H9 (cell line): ENCODE data around the gene GABARAPL2. TPM values are rescaled to one million over a fixed set of nuclear protein-coding genes. Genes with fewer than 3 reads are reported as not detected.

ENCODE experiments used
- DNase-seq: peaks from one replicate; pipeline ENCODE4 v3.0.0-alpha.2; 2017
- H2AFZ ChIP-seq: one replicate; pipeline ENCODE4 v1.6.1; 2013; ENCODE audit warnings: mild to moderate bottlenecking, low read length, control low read depth, moderate library complexity
- H2AK5ac ChIP-seq: 2 replicates; pipeline ENCODE4 v1.6.1; 2013; ENCODE audit warnings: low read length, control low read depth, mixed read lengths; ENCODE audit not compliant: insufficient read length
- H2BK120ac ChIP-seq: one replicate; pipeline ENCODE4 v1.6.1; 2013; ENCODE audit warnings: low read depth, mild to moderate bottlenecking, low read length, control low read depth, inconsistent platforms; ENCODE audit not compliant: poor library complexity, severe bottlenecking
- H2BK12ac ChIP-seq: 2 replicates; pipeline ENCODE4 v1.6.1; 2013; ENCODE audit warnings: low read length, control low read depth, mixed read lengths, low read depth; ENCODE audit not compliant: insufficient read length
- H2BK15ac ChIP-seq: 2 replicates; pipeline ENCODE4 v1.6.1; 2013; ENCODE audit warnings: low read depth, low read length, control low read depth
- H2BK20ac ChIP-seq: one replicate; pipeline ENCODE4 v1.6.1; 2013; ENCODE audit warnings: low read depth, mild to moderate bottlenecking, low read length, control low read depth, inconsistent platforms; ENCODE audit not compliant: poor library complexity, severe bottlenecking
- H2BK5ac ChIP-seq: 2 replicates; pipeline ENCODE4 v1.6.1; 2013; ENCODE audit warnings: low read length, control low read depth, mixed read lengths; ENCODE audit not compliant: insufficient read length
- H3K14ac ChIP-seq: 2 replicates; pipeline ENCODE4 v1.6.1; 2013; ENCODE audit warnings: low read length, control low read depth; ENCODE audit not compliant: insufficient read depth
- H3K18ac ChIP-seq: 2 replicates; pipeline ENCODE4 v1.6.1; 2013; ENCODE audit warnings: low read depth, mild to moderate bottlenecking, mixed read lengths, low read length, control low read depth; ENCODE audit not compliant: insufficient read length
- H3K23ac ChIP-seq: 2 replicates; pipeline ENCODE4 v1.6.1; 2013; ENCODE audit warnings: low read length, control low read depth, mixed read lengths, low read depth; ENCODE audit not compliant: insufficient read length
- H3K23me2 ChIP-seq: 2 replicates; pipeline ENCODE4 v1.6.1; 2013; ENCODE audit warnings: low read depth, mild to moderate bottlenecking, mixed read lengths, low read length, control low read depth; ENCODE audit not compliant: insufficient read length, poor library complexity, severe bottlenecking
- H3K27ac ChIP-seq: 2 replicates; pipeline ENCODE4 v1.5.1; 2013; ENCODE audit warnings: low read length, control low read depth, mixed read lengths, low read depth; ENCODE audit not compliant: insufficient read length
- H3K27me3 ChIP-seq: 2 replicates; pipeline ENCODE4 v1.6.1; 2013; ENCODE audit warnings: low read length, control low read depth, inconsistent platforms; ENCODE audit not compliant: insufficient read depth
- H3K4ac ChIP-seq: 2 replicates; pipeline ENCODE4 v1.6.1; 2013; ENCODE audit warnings: low read depth, mild to moderate bottlenecking, control low read depth, inconsistent platforms, low read length, moderate library complexity
- H3K4me1 ChIP-seq: 2 replicates; pipeline ENCODE4 v1.6.1; 2013; ENCODE audit warnings: low read length, control low read depth, inconsistent platforms; ENCODE audit not compliant: insufficient read depth
- H3K4me2 ChIP-seq: 2 replicates; pipeline ENCODE4 v1.6.1; 2013; ENCODE audit warnings: low read length, control low read depth, mixed read lengths; ENCODE audit not compliant: insufficient read length, insufficient read depth
- H3K56ac ChIP-seq: 2 replicates; pipeline ENCODE4 v1.6.1; 2013; ENCODE audit warnings: low read depth, mild to moderate bottlenecking, mixed read lengths, low read length, control low read depth; ENCODE audit not compliant: insufficient read length
- H3K79me1 ChIP-seq: 2 replicates; pipeline ENCODE4 v1.6.1; 2013; ENCODE audit warnings: low read depth, mild to moderate bottlenecking, moderate library complexity, low read length, control low read depth, inconsistent platforms; ENCODE audit not compliant: insufficient read depth, poor library complexity, severe bottlenecking
- H3K79me2 ChIP-seq: 2 replicates; pipeline ENCODE4 v1.6.1; 2013; ENCODE audit warnings: low read length, control low read depth, inconsistent platforms; ENCODE audit not compliant: insufficient read depth
- H3K9ac ChIP-seq: 2 replicates; pipeline ENCODE4 v1.6.1; 2013; ENCODE audit warnings: low read length, control low read depth, mixed read lengths; ENCODE audit not compliant: insufficient read length; ENCODE audit errors: extremely low read depth
- H3K9me3 ChIP-seq: one replicate; pipeline ENCODE4 v1.6.1; 2013; ENCODE audit warnings: low read depth, low read length, inconsistent platforms; ENCODE audit not compliant: control insufficient read depth
- H3T11ph ChIP-seq: one replicate; pipeline ENCODE4 v1.6.1; 2013; ENCODE audit warnings: mild to moderate bottlenecking, low read length, control low read depth, inconsistent platforms
- H4K20me1 ChIP-seq: one replicate; pipeline ENCODE4 v1.6.1; 2013; ENCODE audit not compliant: control insufficient read depth, insufficient read length, insufficient read depth
- H4K5ac ChIP-seq: 2 replicates; pipeline ENCODE4 v1.6.1; 2013; ENCODE audit warnings: low read depth, mild to moderate bottlenecking, mixed read lengths, low read length, control low read depth; ENCODE audit not compliant: insufficient read length
- H4K8ac ChIP-seq: replicated peaks from 2 replicates; pipeline ENCODE4 v1.6.1; 2013; ENCODE audit warnings: low read length, control low read depth, mixed read lengths, low read depth; ENCODE audit not compliant: insufficient read length
- H4K91ac ChIP-seq: 2 replicates; pipeline ENCODE4 v1.6.1; 2013; ENCODE audit warnings: low read depth, mild to moderate bottlenecking, moderate library complexity, mixed read lengths, low read length, control low read depth; ENCODE audit not compliant: insufficient read length
- H3K27ac Mint-ChIP-seq, 3 experiments: 2 replicates in 2 of 3; 3 replicates in 1 of 3; pipeline ENCODE4 v1.8.0; 2020 to 2021; ENCODE audit warnings: mixed read lengths in 3 of 3, mild to moderate bottlenecking in 1 of 3, moderate library complexity in 1 of 3
- H3K27me3 Mint-ChIP-seq: 2 replicates; pipeline ENCODE4 v1.8.0; 2021; ENCODE audit warnings: low read depth, mild to moderate bottlenecking, moderate library complexity, mixed read lengths
- H3K36me3 Mint-ChIP-seq, 3 experiments: 2 replicates in 2 of 3; 3 replicates in 1 of 3; pipeline ENCODE4 v1.8.0; 2020 to 2021; ENCODE audit warnings: low read depth in 3 of 3, mixed read lengths in 3 of 3; ENCODE audit not compliant: insufficient read depth in 1 of 3
- H3K4me1 Mint-ChIP-seq, 2 experiments: 2 replicates each; pipeline ENCODE4 v1.8.0; 2020; ENCODE audit warnings: mixed read lengths in 2 of 2
- H3K4me3 Mint-ChIP-seq, 2 experiments: 2 replicates in 1 of 2; 3 replicates in 1 of 2; pipeline ENCODE4 v1.8.0; 2020 to 2021; ENCODE audit warnings: mild to moderate bottlenecking in 2 of 2, mixed read lengths in 2 of 2, moderate library complexity in 1 of 2
- H3K9me3 Mint-ChIP-seq, 2 experiments: 2 replicates in 1 of 2; 3 replicates in 1 of 2; pipeline ENCODE4 v1.8.0; 2020; ENCODE audit warnings: mild to moderate bottlenecking in 2 of 2, mixed read lengths in 2 of 2, moderate library complexity in 1 of 2
- WGBS: extraction: QIAGEN DNeasy Blood & Tissue Kit; methylation state at CpG from one replicate; pipeline ENCODE4 v1.1.7; 2013; ENCODE audit warnings: missing lambda C conversion rate, low lambda C conversion rate, mixed read lengths; ENCODE audit not compliant: insufficient read length; ENCODE audit errors: extremely low coverage; 5-methylcytosine and 5-hydroxymethylcytosine counted together
- total RNA-seq: library from RNA; stranded (reverse); gene quantifications from 2 replicates; pipeline ENCODE4 v1.2.1, GENCODE V29; 2021
- TF ChIP-seq, protein P1 (sequence below): fragments of 200-600 bp; sonication (generic); conservative IDR thresholded peaks from 3 replicates; pipeline ENCODE4 v1.8.0; 2021; ENCODE audit warnings: antibody characterized with exemption, mild to moderate bottlenecking

GABARAPL2 gene
- total RNA-seq, 1 experiment from 2014 or later = 62.6 TPM

DNA sequence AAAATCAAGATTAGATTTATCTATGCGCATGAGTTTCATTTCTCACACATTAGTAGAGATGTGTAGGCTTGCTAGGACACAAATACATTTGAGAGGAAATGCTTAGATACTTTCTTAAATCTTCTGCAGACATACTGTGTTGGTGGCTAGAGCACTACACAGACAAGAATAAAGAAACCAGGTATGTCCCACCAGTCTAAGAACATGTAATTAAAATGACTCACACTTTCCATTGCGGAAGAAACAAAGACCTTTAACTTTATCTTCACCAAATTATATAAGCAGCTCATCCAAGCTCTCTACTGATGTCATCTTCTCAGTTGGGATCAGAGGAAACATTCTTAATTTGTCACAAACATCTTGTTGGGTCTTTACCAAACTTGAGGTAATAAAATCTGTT, 12.5 kb downstream of the GABARAPL2 start:
- Histone ChIP-seq H3K56ac (no peak overlapping the region), H2AK5ac (no peak overlapping the region), H3K9ac (no peak overlapping the region), H3K23me2 (no peaks in the 10 kb centered on the region), H4K5ac (no peak overlapping the region), H3K9me3 (no peaks in the 10 kb centered on the region), H3K79me1 (no peaks in the 10 kb centered on the region), H3K79me2 (no peaks in the 10 kb centered on the region), H2BK12ac (no peak overlapping the region), H3K27me3 (no peaks in the 10 kb centered on the region), H2BK120ac (no peak overlapping the region), H4K91ac (no peak overlapping the region), H3K4me1 (peaks cover 8% of the 10 kb centered on the region; the same call in 1 of the 2 replicates), H3T11ph (no peak overlapping the region), H3K18ac (no peak overlapping the region), H3K27ac (no peak overlapping the region), H3K4me2 (no peak overlapping the region), H2BK5ac (no peak overlapping the region), H3K14ac (no peak overlapping the region), H4K8ac (no peak overlapping the region), H2AFZ (no peak overlapping the region), H2BK20ac (no peak overlapping the region), H3K4ac (no peak overlapping the region), H3K23ac (no peak overlapping the region), H4K20me1 (no peaks in the 10 kb centered on the region), H2BK15ac (no peak overlapping the region)
- Mint-ChIP-seq H3K4me1 (peaks cover 14 to 15% of the 10 kb centered on the region in 2 experiments), H3K9me3 (no peaks in the 10 kb centered on the region), H3K36me3 (peaks cover 12 to 46% (median 39%) of the 10 kb centered on the region in 3 experiments; a peak in 6 of 7 replicates), H3K27ac (no peak overlapping the region; a peak in 1 of 7 replicates), H3K27me3 (no peaks in the 10 kb centered on the region), H3K4me3 (no peak overlapping the region)
- TF ChIP-seq, protein P1, sequence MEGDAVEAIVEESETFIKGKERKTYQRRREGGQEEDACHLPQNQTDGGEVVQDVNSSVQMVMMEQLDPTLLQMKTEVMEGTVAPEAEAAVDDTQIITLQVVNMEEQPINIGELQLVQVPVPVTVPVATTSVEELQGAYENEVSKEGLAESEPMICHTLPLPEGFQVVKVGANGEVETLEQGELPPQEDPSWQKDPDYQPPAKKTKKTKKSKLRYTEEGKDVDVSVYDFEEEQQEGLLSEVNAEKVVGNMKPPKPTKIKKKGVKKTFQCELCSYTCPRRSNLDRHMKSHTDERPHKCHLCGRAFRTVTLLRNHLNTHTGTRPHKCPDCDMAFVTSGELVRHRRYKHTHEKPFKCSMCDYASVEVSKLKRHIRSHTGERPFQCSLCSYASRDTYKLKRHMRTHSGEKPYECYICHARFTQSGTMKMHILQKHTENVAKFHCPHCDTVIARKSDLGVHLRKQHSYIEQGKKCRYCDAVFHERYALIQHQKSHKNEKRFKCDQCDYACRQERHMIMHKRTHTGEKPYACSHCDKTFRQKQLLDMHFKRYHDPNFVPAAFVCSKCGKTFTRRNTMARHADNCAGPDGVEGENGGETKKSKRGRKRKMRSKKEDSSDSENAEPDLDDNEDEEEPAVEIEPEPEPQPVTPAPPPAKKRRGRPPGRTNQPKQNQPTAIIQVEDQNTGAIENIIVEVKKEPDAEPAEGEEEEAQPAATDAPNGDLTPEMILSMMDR = no peak
- no peak for DNase-seq
- WGBS = no CpG with 5 or more reads among the region's 2 CpGs
